A549 (cell line): ENCODE data around the gene LPAR1. TPM values are rescaled to one million over a fixed set of nuclear protein-coding genes. Genes with fewer than 3 reads are reported as not detected.

Experiments used
- ATAC-seq, 2 experiments: fragments of 200-7000 bp in 1 of 2; fragments of >200 bp in 1 of 2; cut with Nextera tagmentation in 1 of 2; cut with Tn5 transposase in 1 of 2; 3 replicates each; pipeline versions ENCODE4 v1.8.0 to v1.9.1; 2018 to 2020; ENCODE audit warnings: mild to moderate bottlenecking in 1 of 2, moderate library complexity in 1 of 2
- CTCF ChIA-PET: fragments of 300-600 bp; sonication (Branson Sonifier 250); formaldehyde crosslinking; extraction: SDS; loops from one replicate; lab custom pipeline; 2021; ENCODE audit warnings: antibody characterized with exemption, inconsistent platforms; lab: Yijun Ruan, JAX
- POLR2A ChIA-PET: fragments of 350-600 bp; formaldehyde crosslinking; extraction: SDS; loops from one replicate; lab custom pipeline; 2021; ENCODE audit warnings: antibody characterized with exemption, inconsistent platforms; lab: Yijun Ruan, JAX
- DNase-seq, 2 experiments: peaks; one replicate each; pipeline versions ENCODE4 v3.0.0 to v3.0.0-alpha.2; 2011 to 2016; ENCODE audit warnings: low read depth in 1 of 2, low spot score in 1 of 2
- FAIRE-seq: peaks from 2 replicates; lab custom pipeline; 2011; peaks lifted over from hg19 to GRCh38; lab: Jason Lieb, UNC
- H3K27ac ChIP-seq, 2 experiments: fragments of >200 bp; sonication (Bioruptor Twin); formaldehyde crosslinking; 3 replicates each; pipeline ENCODE4 v1.5.1; 2016 to 2017
- H3K4me1 ChIP-seq: fragments of >200 bp; sonication (Bioruptor Twin); formaldehyde crosslinking; 3 replicates; pipeline ENCODE4 v1.6.1; 2016
- H3K4me2 ChIP-seq: fragments of >200 bp; sonication (Bioruptor Twin); formaldehyde crosslinking; 3 replicates; pipeline ENCODE4 v1.6.1; 2016
- H3K4me3 ChIP-seq: fragments of >200 bp; sonication (Bioruptor Twin); formaldehyde crosslinking; 3 replicates; pipeline ENCODE4 v1.5.1; 2016
- H3K9me3 ChIP-seq: fragments of >200 bp; sonication (Bioruptor Twin); formaldehyde crosslinking; 3 replicates; pipeline ENCODE4 v1.6.1; 2016
- BHLHE40 ChIP-seq: IDR thresholded peaks from 2 replicates; pipeline ENCODE4 v1.6.1; 2012; ENCODE audit warnings: low read depth, low read length, inconsistent platforms
- CHD2 ChIP-seq: fragments of 150-350 bp; IDR thresholded peaks from 2 replicates; pipeline ENCODE4 v1.6.1; 2014; ENCODE audit warnings: low read length; ENCODE audit not compliant: partially characterized antibody
- CHD4 ChIP-seq: fragments of 200-600 bp; sonication (generic); IDR thresholded peaks from 2 replicates; pipeline ENCODE4 v1.6.1; 2016; ENCODE audit warnings: antibody characterized with exemption, mild to moderate bottlenecking, borderline replicate concordance
- CTCF ChIP-seq: fragments of >200 bp; sonication (Bioruptor Twin); formaldehyde crosslinking; IDR thresholded peaks from 3 replicates; pipeline ENCODE4 v1.5.1; 2016
- EHF ChIP-seq: fragments of 250-450 bp; sonication (Bioruptor Pico); IDR thresholded peaks from 2 replicates; pipeline ENCODE4 v1.5.0; 2020; ENCODE audit warnings: mild to moderate bottlenecking
- EHMT2 ChIP-seq: fragments of 200-600 bp; sonication (generic); IDR thresholded peaks from 2 replicates; pipeline ENCODE4 v1.6.1; 2016; ENCODE audit warnings: antibody characterized with exemption, low read depth, mild to moderate bottlenecking, moderate library complexity
- ELK1 ChIP-seq: fragments of 150-350 bp; IDR thresholded peaks from 2 replicates; pipeline ENCODE4 v1.6.1; 2014; ENCODE audit warnings: low read depth, mild to moderate bottlenecking, low read length
- ESRRA ChIP-seq: fragments of 150-350 bp; IDR thresholded peaks from 2 replicates; pipeline ENCODE4 v1.6.1; 2014; ENCODE audit warnings: mild to moderate bottlenecking, low read length, borderline replicate concordance
- HEYL ChIP-seq: fragments of 250-450 bp; sonication (Bioruptor Pico); IDR thresholded peaks from 2 replicates; pipeline ENCODE4 v1.8.0; 2021; ENCODE audit warnings: mild to moderate bottlenecking, moderate library complexity
- HOXA7 ChIP-seq: fragments of 250-450 bp; sonication (Bioruptor Pico); IDR thresholded peaks from 2 replicates; pipeline ENCODE4 v1.5.0; 2020; ENCODE audit warnings: mild to moderate bottlenecking, moderate library complexity
- MAFK ChIP-seq: fragments of 450-650 bp; IDR thresholded peaks from 2 replicates; pipeline ENCODE4 v1.6.1; 2014; ENCODE audit not compliant: partially characterized antibody
- MYC ChIP-seq: IDR thresholded peaks from 2 replicates; pipeline ENCODE4 v1.6.1; 2012; ENCODE audit warnings: mild to moderate bottlenecking, inconsistent platforms, low read length, improper control_type of control experiment, borderline replicate concordance
- NFE2L2 ChIP-seq: fragments of 150-350 bp; conservative IDR thresholded peaks from 2 replicates; pipeline ENCODE4 v1.6.1; 2014; ENCODE audit warnings: low read length
- RCOR1 ChIP-seq: fragments of 150-350 bp; IDR thresholded peaks from 2 replicates; pipeline ENCODE4 v1.6.1; 2014; ENCODE audit warnings: antibody characterized with exemption, low read length, low read depth
- REST ChIP-seq: fragments of 200-600 bp; sonication (generic); IDR thresholded peaks from 2 replicates; pipeline ENCODE4 v1.6.1; 2016; ENCODE audit warnings: antibody characterized with exemption, mild to moderate bottlenecking, moderate library complexity
- RFX5 ChIP-seq: fragments of 450-650 bp; IDR thresholded peaks from 2 replicates; pipeline ENCODE4 v1.7.1; 2014; ENCODE audit warnings: antibody characterized with exemption, mild to moderate bottlenecking, moderate library complexity
- SMC3 ChIP-seq: fragments of >200 bp; sonication (Bioruptor Twin); formaldehyde crosslinking; IDR thresholded peaks from 3 replicates; pipeline ENCODE4 v1.6.1; 2018; ENCODE audit warnings: inconsistent platforms
- ZFP36 ChIP-seq: fragments of 450-650 bp; IDR thresholded peaks from 2 replicates; pipeline ENCODE4 v1.6.1; 2014; ENCODE audit warnings: borderline replicate concordance; ENCODE audit not compliant: partially characterized antibody
- ZNF302 ChIP-seq: fragments of 250-450 bp; sonication (Bioruptor Pico); IDR thresholded peaks from 2 replicates; pipeline ENCODE4 v1.9.0; 2021; ENCODE audit warnings: inconsistent platforms, mild to moderate bottlenecking, moderate library complexity
- WGBS: methylation state at CpG from one replicate; pipeline ENCODE4 v1.1.6; 2017; ENCODE audit errors: missing lambda C conversion rate; 5-methylcytosine and 5-hydroxymethylcytosine counted together
- polyA plus RNA-seq, 4 experiments: library from polyadenylated mRNA; depleted of rRNA in 3 of 4; stranded (reverse); fragments of >200 nt; fragmentation: RNase III in 1 of 4; extraction: RNeasy Plus Mini Kit Qiagen cat#74134 plus additional on column Dnase treatment in 1 of 4; gene quantifications; 2 replicates in 3 of 4; 3 replicates in 1 of 4; pipeline ENCODE4 v1.2.3, GENCODE V29; 2011 to 2017

LPAR1 gene
- polyA plus RNA-seq, 2 of the 4 experiments (the other 2 are of a cell fraction), result 15.8 to 33.7 TPM

GRCh38 chr9:110895147-110895905 lies 142.9 kb downstream of the LPAR1 start:
- Histone ChIP-seq H3K9me3 (0 out of 3 replicates have a peak, but pooled peaks cover 3% of the 10 kb centered on the region), H3K4me2 (no peak overlapping the region), H3K4me3 (no peak overlapping the region), H3K27ac (peak overlapping the region in 1 of 2 experiments; percentile 45; a peak in 3 of 6 replicates), H3K4me1 (peaks cover 15% of the 10 kb centered on the region)
- CTCF ChIA-PET, result interaction anchor here (1.6 kb wide), 1 partner anchor 11 kb away, joined by 3 read pairs; no protein-coding TSS in a partner anchor
- no peak for ATAC-seq
- no peak for DNase-seq
- POLR2A ChIA-PET, result no interaction called here
- TF ChIP-seq ZNF302 (CRISPR knock-in tag), result no peak
- no peak for TF ChIP-seq CHD4
- no peak for TF ChIP-seq RCOR1
- TF ChIP-seq RFX5, result no peak
- TF ChIP-seq CTCF, result no peak
- TF ChIP-seq MAFK, result no peak
- no peak for TF ChIP-seq ESRRA
- TF ChIP-seq NFE2L2, result no peak
- no peak for TF ChIP-seq ZFP36
- no peak for TF ChIP-seq EHMT2
- no peak for TF ChIP-seq HOXA7 (CRISPR knock-in tag)
- no peak for TF ChIP-seq HEYL
- no peak for TF ChIP-seq REST
- TF ChIP-seq EHF (CRISPR knock-in tag), result no peak
- FAIRE-seq, result no peak
- WGBS, result 49% methylated on average over 6 of the region's 7 CpGs

GRCh38 chr9:110894731-110895130 lies 143.5 kb downstream of the LPAR1 start:
- H3K4me3 ChIP-seq, result no peak overlapping the region

More at GRCh38 chr9:110894731-110895130, 143.5 kb downstream of the LPAR1 start:
- Histone ChIP-seq H3K4me1 (peaks cover 16% of the 10 kb centered on the region), H3K4me2 (no peak overlapping the region), H3K9me3 (0 out of 3 replicates have a peak, but pooled peaks cover 3% of the 10 kb centered on the region), H3K27ac (peak overlapping the region in 1 of 2 experiments; percentile 45; a peak in 2 of 6 replicates)
- DNase-seq, result no peak
- ChIA-PET CTCF (interaction anchor here (1.6 kb wide), 1 partner anchor 10 kb away, joined by 3 read pairs; no protein-coding TSS in a partner anchor), POLR2A (no interaction called here)
- TF ChIP-seq NFE2L2 (no peak), SMC3 (no peak), RFX5 (no peak), BHLHE40 (no peak), CHD2 (no peak), EHF (CRISPR knock-in tag) (no peak), REST (no peak), MYC (no peak), ELK1 (no peak)
- no peak for FAIRE-seq
- ATAC-seq, result no peak
- 87% methylated on average over 5 of the region's 5 CpGs for WGBS
